SK-N-SH treated with all-trans-retinoic acid at 6 μM for 48 hours (cell line): ENCODE data around the gene SCGB3A1.

Source experiments
- ATAC-seq: fragments of 200-7000 bp; cut with Tn5 transposase; 3 replicates; pipeline ENCODE4 v1.9.1; 2020; ENCODE audit warnings: mild to moderate bottlenecking, moderate library complexity
- ARNTL ChIP-seq: fragments of 450-650 bp; formaldehyde crosslinking; IDR thresholded peaks from 2 replicates; pipeline ENCODE4 v1.5.0; 2020; ENCODE audit warnings: low read depth, mild to moderate bottlenecking, moderate library complexity, borderline replicate concordance
- BACH2 ChIP-seq: fragments of 250-450 bp; sonication (Bioruptor Pico); IDR thresholded peaks from 2 replicates; pipeline ENCODE4 v1.9.0; 2021; ENCODE audit warnings: mild to moderate bottlenecking, borderline replicate concordance
- CSDC2 ChIP-seq: fragments of 250-450 bp; sonication (Bioruptor Pico); IDR thresholded peaks from 2 replicates; pipeline ENCODE4 v1.5.0; 2020; ENCODE audit warnings: mild to moderate bottlenecking, moderate library complexity
- ESRRG ChIP-seq: fragments of 250-450 bp; sonication (Bioruptor Pico); IDR thresholded peaks from 2 replicates; pipeline ENCODE4 v1.6.1; 2021; ENCODE audit warnings: mild to moderate bottlenecking
- GLIS3 ChIP-seq: fragments of 250-450 bp; sonication (Bioruptor Pico); IDR thresholded peaks from 2 replicates; pipeline ENCODE4 v1.5.0; 2020; ENCODE audit warnings: mild to moderate bottlenecking, moderate library complexity
- ISL1 ChIP-seq: fragments of 250-450 bp; sonication (Bioruptor Pico); IDR thresholded peaks from 2 replicates; pipeline ENCODE4 v2.1.2; 2022; ENCODE audit warnings: mild to moderate bottlenecking, moderate library complexity
- PPARA ChIP-seq: fragments of 250-450 bp; sonication (Bioruptor Pico); IDR thresholded peaks from 2 replicates; pipeline ENCODE4 v1.5.0; 2020; ENCODE audit warnings: mild to moderate bottlenecking, borderline replicate concordance
- RARB ChIP-seq: fragments of 250-450 bp; sonication (Bioruptor Pico); IDR thresholded peaks from 2 replicates; pipeline ENCODE4 v1.8.0; 2021; ENCODE audit warnings: mild to moderate bottlenecking, moderate library complexity
- TCF4 ChIP-seq: fragments of 250-450 bp; sonication (Bioruptor Pico); IDR thresholded peaks from 2 replicates; pipeline ENCODE4 v1.8.0; 2021; ENCODE audit warnings: mild to moderate bottlenecking, moderate library complexity, borderline replicate concordance
- ZC3H10 ChIP-seq: fragments of 250-450 bp; sonication (Bioruptor Pico); IDR thresholded peaks from 2 replicates; pipeline ENCODE4 v1.5.1; 2021; ENCODE audit warnings: mild to moderate bottlenecking, moderate library complexity
- ZFP3 ChIP-seq: fragments of 250-450 bp; sonication (Bioruptor Pico); IDR thresholded peaks from 2 replicates; pipeline ENCODE4 v1.5.0; 2020; ENCODE audit warnings: mild to moderate bottlenecking, moderate library complexity
- ZFP30 ChIP-seq: fragments of 450-650 bp; formaldehyde crosslinking; IDR thresholded peaks from 2 replicates; pipeline ENCODE4 v1.5.0; 2022; ENCODE audit warnings: mild to moderate bottlenecking, moderate library complexity
- ZNF565 ChIP-seq: fragments of 450-650 bp; formaldehyde crosslinking; conservative IDR thresholded peaks from 2 replicates; pipeline ENCODE4 v1.5.0; 2020; ENCODE audit warnings: low read depth, mild to moderate bottlenecking, moderate library complexity
- ZNF70 ChIP-seq: fragments of 450-650 bp; formaldehyde crosslinking; IDR thresholded peaks from 2 replicates; pipeline ENCODE4 v1.5.0; 2020; ENCODE audit warnings: mild to moderate bottlenecking, moderate library complexity
- ZNF8 ChIP-seq: fragments of 450-650 bp; formaldehyde crosslinking; IDR thresholded peaks from 2 replicates; pipeline ENCODE4 v1.5.0; 2020; ENCODE audit warnings: mild to moderate bottlenecking, moderate library complexity
- TF ChIP-seq, protein P1 (sequence below): fragments of 250-450 bp; sonication (Bioruptor Pico); IDR thresholded peaks from 2 replicates; pipeline ENCODE4 v1.5.0; 2020; ENCODE audit warnings: mild to moderate bottlenecking, moderate library complexity
- TF ChIP-seq, protein P2 (sequence below): fragments of 250-450 bp; sonication (Bioruptor Pico); IDR thresholded peaks from 2 replicates; pipeline ENCODE4 v1.5.1; 2021; ENCODE audit warnings: mild to moderate bottlenecking, moderate library complexity
- TF ChIP-seq, protein P3 (sequence below): fragments of 250-450 bp; sonication (Bioruptor Pico); IDR thresholded peaks from 2 replicates; pipeline ENCODE4 v1.5.1; 2020; ENCODE audit warnings: low read depth, mild to moderate bottlenecking, moderate library complexity
- TF ChIP-seq, protein P4 (sequence below): fragments of 250-450 bp; sonication (Bioruptor Pico); IDR thresholded peaks from 2 replicates; pipeline ENCODE4 v1.8.0; 2021; ENCODE audit warnings: low read depth, mild to moderate bottlenecking, moderate library complexity, borderline replicate concordance
- TF ChIP-seq, protein P5 (sequence below): fragments of 250-450 bp; sonication (Bioruptor Pico); IDR thresholded peaks from 2 replicates; pipeline ENCODE4 v1.8.0; 2020; ENCODE audit warnings: mild to moderate bottlenecking, moderate library complexity, borderline replicate concordance

Gene SCGB3A1

DNA sequence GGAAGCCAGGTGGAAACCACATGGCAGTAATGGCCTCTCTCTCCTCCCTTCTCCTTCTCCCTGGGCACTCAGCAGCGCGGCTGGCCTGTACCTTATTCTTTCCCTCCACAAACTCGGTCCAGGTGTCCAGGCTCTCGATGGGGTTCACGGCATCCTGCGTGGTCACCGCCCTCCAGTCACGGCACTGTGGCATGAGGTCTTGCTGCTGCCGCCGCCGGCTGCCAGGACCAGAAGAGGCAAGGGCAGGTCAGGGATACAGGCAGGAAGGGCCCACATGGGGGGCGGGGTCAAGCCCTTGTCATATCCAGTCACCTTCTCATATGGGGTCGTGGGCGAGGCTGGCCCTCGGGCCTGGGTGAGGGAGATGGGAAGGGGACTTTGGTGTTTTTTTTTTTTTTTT lies 32.5 kb upstream of the SCGB3A1 start:
- ATAC-seq = no peak
- TF ChIP-seq ZFP3 (no peak), ZNF565 (CRISPR knock-in tag) (no peak), CSDC2 (CRISPR knock-in tag) (no peak), GLIS3 (no peak), BACH2 (CRISPR knock-in tag) (no peak), ZC3H10 (no peak), ESRRG (no peak), TCF4 (CRISPR knock-in tag) (no peak), ARNTL (CRISPR knock-in tag) (no peak), ZNF8 (CRISPR knock-in tag) (no peak), ZFP30 (no peak), PPARA (CRISPR knock-in tag) (no peak), ISL1 (no peak), ZNF70 (CRISPR knock-in tag) (no peak), RARB (no peak)
- TF ChIP-seq, protein P1, sequence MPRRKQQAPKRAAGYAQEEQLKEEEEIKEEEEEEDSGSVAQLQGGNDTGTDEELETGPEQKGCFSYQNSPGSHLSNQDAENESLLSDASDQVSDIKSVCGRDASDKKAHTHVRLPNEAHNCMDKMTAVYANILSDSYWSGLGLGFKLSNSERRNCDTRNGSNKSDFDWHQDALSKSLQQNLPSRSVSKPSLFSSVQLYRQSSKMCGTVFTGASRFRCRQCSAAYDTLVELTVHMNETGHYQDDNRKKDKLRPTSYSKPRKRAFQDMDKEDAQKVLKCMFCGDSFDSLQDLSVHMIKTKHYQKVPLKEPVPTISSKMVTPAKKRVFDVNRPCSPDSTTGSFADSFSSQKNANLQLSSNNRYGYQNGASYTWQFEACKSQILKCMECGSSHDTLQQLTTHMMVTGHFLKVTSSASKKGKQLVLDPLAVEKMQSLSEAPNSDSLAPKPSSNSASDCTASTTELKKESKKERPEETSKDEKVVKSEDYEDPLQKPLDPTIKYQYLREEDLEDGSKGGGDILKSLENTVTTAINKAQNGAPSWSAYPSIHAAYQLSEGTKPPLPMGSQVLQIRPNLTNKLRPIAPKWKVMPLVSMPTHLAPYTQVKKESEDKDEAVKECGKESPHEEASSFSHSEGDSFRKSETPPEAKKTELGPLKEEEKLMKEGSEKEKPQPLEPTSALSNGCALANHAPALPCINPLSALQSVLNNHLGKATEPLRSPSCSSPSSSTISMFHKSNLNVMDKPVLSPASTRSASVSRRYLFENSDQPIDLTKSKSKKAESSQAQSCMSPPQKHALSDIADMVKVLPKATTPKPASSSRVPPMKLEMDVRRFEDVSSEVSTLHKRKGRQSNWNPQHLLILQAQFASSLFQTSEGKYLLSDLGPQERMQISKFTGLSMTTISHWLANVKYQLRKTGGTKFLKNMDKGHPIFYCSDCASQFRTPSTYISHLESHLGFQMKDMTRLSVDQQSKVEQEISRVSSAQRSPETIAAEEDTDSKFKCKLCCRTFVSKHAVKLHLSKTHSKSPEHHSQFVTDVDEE = no peak
- TF ChIP-seq, protein P2, sequence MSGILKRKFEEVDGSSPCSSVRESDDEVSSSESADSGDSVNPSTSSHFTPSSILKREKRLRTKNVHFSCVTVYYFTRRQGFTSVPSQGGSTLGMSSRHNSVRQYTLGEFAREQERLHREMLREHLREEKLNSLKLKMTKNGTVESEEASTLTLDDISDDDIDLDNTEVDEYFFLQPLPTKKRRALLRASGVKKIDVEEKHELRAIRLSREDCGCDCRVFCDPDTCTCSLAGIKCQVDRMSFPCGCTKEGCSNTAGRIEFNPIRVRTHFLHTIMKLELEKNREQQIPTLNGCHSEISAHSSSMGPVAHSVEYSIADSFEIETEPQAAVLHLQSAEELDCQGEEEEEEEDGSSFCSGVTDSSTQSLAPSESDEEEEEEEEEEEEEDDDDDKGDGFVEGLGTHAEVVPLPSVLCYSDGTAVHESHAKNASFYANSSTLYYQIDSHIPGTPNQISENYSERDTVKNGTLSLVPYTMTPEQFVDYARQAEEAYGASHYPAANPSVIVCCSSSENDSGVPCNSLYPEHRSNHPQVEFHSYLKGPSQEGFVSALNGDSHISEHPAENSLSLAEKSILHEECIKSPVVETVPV (CRISPR knock-in tag) = no peak
- TF ChIP-seq, protein P3, sequence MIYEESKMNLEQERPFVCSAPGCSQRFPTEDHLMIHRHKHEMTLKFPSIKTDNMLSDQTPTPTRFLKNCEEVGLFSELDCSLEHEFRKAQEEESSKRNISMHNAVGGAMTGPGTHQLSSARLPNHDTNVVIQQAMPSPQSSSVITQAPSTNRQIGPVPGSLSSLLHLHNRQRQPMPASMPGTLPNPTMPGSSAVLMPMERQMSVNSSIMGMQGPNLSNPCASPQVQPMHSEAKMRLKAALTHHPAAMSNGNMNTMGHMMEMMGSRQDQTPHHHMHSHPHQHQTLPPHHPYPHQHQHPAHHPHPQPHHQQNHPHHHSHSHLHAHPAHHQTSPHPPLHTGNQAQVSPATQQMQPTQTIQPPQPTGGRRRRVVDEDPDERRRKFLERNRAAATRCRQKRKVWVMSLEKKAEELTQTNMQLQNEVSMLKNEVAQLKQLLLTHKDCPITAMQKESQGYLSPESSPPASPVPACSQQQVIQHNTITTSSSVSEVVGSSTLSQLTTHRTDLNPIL (CRISPR knock-in tag) = no peak
- TF ChIP-seq, protein P4, sequence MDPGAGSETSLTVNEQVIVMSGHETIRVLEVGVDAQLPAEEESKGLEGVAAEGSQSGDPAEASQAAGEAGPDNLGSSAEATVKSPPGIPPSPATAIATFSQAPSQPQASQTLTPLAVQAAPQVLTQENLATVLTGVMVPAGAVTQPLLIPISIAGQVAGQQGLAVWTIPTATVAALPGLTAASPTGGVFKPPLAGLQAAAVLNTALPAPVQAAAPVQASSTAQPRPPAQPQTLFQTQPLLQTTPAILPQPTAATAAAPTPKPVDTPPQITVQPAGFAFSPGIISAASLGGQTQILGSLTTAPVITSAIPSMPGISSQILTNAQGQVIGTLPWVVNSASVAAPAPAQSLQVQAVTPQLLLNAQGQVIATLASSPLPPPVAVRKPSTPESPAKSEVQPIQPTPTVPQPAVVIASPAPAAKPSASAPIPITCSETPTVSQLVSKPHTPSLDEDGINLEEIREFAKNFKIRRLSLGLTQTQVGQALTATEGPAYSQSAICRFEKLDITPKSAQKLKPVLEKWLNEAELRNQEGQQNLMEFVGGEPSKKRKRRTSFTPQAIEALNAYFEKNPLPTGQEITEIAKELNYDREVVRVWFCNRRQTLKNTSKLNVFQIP = no peak
- TF ChIP-seq, protein P5, sequence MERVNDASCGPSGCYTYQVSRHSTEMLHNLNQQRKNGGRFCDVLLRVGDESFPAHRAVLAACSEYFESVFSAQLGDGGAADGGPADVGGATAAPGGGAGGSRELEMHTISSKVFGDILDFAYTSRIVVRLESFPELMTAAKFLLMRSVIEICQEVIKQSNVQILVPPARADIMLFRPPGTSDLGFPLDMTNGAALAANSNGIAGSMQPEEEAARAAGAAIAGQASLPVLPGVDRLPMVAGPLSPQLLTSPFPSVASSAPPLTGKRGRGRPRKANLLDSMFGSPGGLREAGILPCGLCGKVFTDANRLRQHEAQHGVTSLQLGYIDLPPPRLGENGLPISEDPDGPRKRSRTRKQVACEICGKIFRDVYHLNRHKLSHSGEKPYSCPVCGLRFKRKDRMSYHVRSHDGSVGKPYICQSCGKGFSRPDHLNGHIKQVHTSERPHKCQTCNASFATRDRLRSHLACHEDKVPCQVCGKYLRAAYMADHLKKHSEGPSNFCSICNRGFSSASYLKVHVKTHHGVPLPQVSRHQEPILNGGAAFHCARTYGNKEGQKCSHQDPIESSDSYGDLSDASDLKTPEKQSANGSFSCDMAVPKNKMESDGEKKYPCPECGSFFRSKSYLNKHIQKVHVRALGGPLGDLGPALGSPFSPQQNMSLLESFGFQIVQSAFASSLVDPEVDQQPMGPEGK (CRISPR knock-in tag) = no peak
- TF ChIP-seq, all 23 proteins: peak for 0

DNA sequence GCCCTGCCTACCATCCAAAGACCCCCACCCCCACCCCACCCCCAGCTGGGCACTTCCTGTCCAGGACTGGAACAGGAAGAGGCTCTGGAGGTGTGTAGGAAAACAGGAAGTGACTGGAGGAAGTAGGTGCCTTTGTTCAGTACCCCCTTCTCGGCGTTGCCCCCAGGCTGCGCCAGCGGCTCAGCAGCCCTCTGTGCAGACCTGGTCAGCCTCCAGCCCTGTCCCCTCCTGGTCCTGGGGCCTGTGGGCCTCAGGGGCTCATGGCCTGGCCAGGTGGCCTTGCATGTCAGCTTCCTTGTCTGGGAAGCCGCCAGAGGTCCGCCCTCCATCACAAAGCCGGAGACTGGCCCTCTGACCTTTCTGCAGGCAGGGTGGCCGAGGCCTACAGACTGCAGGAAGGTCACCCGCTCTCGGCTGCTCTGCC lies 32.1 kb upstream of the SCGB3A1 start:
- TF ChIP-seq, protein P1 = no peak
- TF ChIP-seq ZNF70 (CRISPR knock-in tag) = no peak
- TF ChIP-seq, protein P5 (CRISPR knock-in tag) = no peak
- TF ChIP-seq BACH2 (CRISPR knock-in tag) = no peak
- TF ChIP-seq ARNTL (CRISPR knock-in tag) = no peak
- TF ChIP-seq ZNF8 (CRISPR knock-in tag) = no peak
- TF ChIP-seq, protein P2 (CRISPR knock-in tag) = no peak
- no peak for TF ChIP-seq GLIS3
- no peak for TF ChIP-seq CSDC2 (CRISPR knock-in tag)
- TF ChIP-seq, protein P3 (CRISPR knock-in tag) = no peak
- TF ChIP-seq ZNF565 (CRISPR knock-in tag) = no peak
- TF ChIP-seq ZFP30 = no peak
- ATAC-seq = no peak
